Kidney epithelial cell (primary cell): Measurements from ENCODE around the gene PAQR6. TPM values are rescaled to one million over a fixed set of nuclear protein-coding genes. Genes with fewer than 3 reads are reported as not detected.

Source experiments
- DNase-seq: peaks from one replicate; pipeline ENCODE4 v3.0.0-alpha.2; 2010; ENCODE audit warnings: low read depth
- H3K27me3 ChIP-seq: 2 replicates; pipeline ENCODE4 v1.6.0; 2011; ENCODE audit warnings: low read length; ENCODE audit not compliant: control insufficient read depth, insufficient read depth
- H3K36me3 ChIP-seq: 2 replicates; pipeline ENCODE4 v1.5.1; 2011; ENCODE audit warnings: low read length; ENCODE audit not compliant: control insufficient read depth, insufficient read depth
- H3K4me3 ChIP-seq: 2 replicates; pipeline ENCODE4 v1.5.1; 2011; ENCODE audit warnings: low read depth, mild to moderate bottlenecking, control low read depth, low read length
- CTCF ChIP-seq: IDR thresholded peaks from 2 replicates; pipeline ENCODE4 v1.5.1; 2011; ENCODE audit warnings: mild to moderate bottlenecking, moderate library complexity, low read length, control low read depth, inconsistent platforms; ENCODE audit not compliant: insufficient read depth, poor library complexity, severe bottlenecking
- total RNA-seq: library from RNA; depleted of rRNA; stranded (reverse); fragments of >200 nt; gene quantifications from 2 replicates; pipeline ENCODE4 v1.2.3, GENCODE V29; 2015

PAQR6 gene
- total RNA-seq, 1 donor from 2014 or later, result 2.5 TPM

GRCh38 chr1:156244712-156245111 lies 3.1 kb downstream of the PAQR6 start:
- Histone ChIP-seq H3K36me3 (peaks cover 2% of the 10 kb centered on the region), H3K27me3 (peaks cover 4% of the 10 kb centered on the region), H3K4me3 (no peak overlapping the region)
- no peak for DNase-seq
- TF ChIP-seq CTCF, result no peak

- Histone ChIP-seq H3K36me3 (peaks cover under 1% of the 10 kb centered on the region), H3K4me3 (no peak overlapping the region), H3K27me3 (peaks cover 4% of the 10 kb centered on the region)
- DNase-seq, result no peak
- TF ChIP-seq CTCF, result no peak
Observed at GRCh38 chr1:156244126-156244525, 3.7 kb downstream of the PAQR6 start.

- peaks cover 4% of the 10 kb centered on the region for H3K27me3 ChIP-seq
- no peaks in the 10 kb centered on the region for H3K36me3 ChIP-seq
- no peak for TF ChIP-seq CTCF
- H3K4me3 ChIP-seq, result no peak overlapping the region
- no peak for DNase-seq
Observed at GRCh38 chr1:156242738-156243137, 5.1 kb downstream of the PAQR6 start.

GRCh38 chr1:156241926-156242325 lies 5.9 kb downstream of the PAQR6 start, which contains the start of gene BGLAP:
BGLAP (plus strand) TSS chr1:156242184; CDS start chr1:156242232, 48 bp downstream.
- Histone ChIP-seq H3K27me3 (peaks cover 4% of the 10 kb centered on the region), H3K36me3 (no peaks in the 10 kb centered on the region), H3K4me3 (no peak within 1 kb of the TSS)
- DNase-seq, result no peak
- TF ChIP-seq CTCF, result no peak

- TF ChIP-seq CTCF, result no peak
- Histone ChIP-seq H3K4me3 (no peak overlapping the region), H3K36me3 (no peaks in the 10 kb centered on the region), H3K27me3 (peaks cover 4% of the 10 kb centered on the region)
- DNase-seq, result no peak
Observed at GRCh38 chr1:156241311-156241811, 6.5 kb downstream of the PAQR6 start.

GRCh38 chr1:156238248-156238647 lies 9.6 kb downstream of the PAQR6 start:
- no peak for TF ChIP-seq CTCF
- no peaks in the 10 kb centered on the region for H3K27me3 ChIP-seq
- no peak for DNase-seq
- H3K4me3 ChIP-seq, result no peak overlapping the region
- no peaks in the 10 kb centered on the region for H3K36me3 ChIP-seq
